HG03575 (cell line): ENCODE results near the gene COL26A1.

Experiments used
- ATAC-seq: cut with Tn5 transposase; IDR thresholded peaks from one replicate; pipeline ENCODE4 v1.9.1; 2021; ENCODE audit not compliant: unreplicated experiment, insufficient number of reproducible peaks, low FRiP score; ENCODE audit errors: extremely low read depth

COL26A1 gene

GRCh38 chr7:101398396-101399289 is 36.0 kb downstream of the COL26A1 start:
- ATAC-seq: no peak

- ATAC-seq: no peak
These were observed 37.1 kb downstream of the COL26A1 start for GRCh38 chr7:101399759-101400158.

DNA sequence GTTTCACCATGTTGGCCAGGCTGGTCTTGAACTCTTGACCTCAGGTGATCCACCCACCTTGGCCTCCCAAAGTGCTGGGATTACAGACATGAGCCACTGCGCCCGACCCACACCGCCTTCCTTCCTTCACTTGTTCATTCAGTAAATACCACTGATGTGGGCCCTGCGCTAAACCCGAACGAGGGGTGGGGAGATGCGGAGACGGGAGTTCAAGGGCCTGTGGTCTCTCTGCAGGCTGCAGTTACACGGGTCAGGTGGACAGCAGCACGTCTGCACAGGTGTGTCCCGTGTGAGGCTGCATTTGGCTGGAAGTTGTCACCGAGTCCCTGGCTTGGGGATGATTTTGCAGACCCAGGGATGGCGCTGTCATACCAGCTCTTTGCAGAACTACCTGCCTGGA is 38.1 kb downstream of the COL26A1 start:
- no peak for ATAC-seq

DNA sequence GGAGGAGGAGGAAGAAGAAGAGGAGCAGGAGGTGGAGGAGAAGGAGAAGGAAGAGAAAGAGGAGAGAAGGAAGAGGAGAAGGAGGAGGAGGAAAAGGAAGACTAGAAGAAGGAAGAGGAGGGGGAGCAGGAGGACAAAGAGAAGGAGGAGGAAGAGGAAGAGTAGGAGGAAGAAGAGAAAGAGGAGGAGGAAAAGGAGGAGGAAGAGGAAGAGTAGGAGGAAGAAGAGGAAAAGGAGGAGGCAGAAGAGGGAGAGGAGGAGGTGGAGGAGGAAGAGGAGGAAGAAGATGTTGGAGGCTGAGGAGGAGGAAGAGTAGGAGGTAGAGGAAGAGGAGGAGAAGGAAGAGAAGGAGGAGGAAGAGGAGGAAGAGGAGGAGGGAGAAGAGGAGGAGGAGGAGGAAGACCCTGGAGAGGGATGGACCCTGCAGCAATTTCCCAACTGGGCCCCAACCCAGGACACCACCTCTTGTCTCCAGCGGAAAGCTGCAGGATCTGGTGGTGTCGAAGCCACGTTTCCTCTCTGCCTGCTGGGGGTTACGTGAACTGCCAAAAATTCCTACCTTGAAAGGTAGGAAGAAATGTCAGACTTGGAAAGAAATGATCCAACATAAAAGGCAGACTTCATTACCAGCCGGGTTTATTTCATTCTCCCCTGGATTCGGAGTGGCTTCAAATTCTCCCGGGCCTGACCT is 38.9 kb downstream of the COL26A1 start:
- ATAC-seq: no peak

DNA sequence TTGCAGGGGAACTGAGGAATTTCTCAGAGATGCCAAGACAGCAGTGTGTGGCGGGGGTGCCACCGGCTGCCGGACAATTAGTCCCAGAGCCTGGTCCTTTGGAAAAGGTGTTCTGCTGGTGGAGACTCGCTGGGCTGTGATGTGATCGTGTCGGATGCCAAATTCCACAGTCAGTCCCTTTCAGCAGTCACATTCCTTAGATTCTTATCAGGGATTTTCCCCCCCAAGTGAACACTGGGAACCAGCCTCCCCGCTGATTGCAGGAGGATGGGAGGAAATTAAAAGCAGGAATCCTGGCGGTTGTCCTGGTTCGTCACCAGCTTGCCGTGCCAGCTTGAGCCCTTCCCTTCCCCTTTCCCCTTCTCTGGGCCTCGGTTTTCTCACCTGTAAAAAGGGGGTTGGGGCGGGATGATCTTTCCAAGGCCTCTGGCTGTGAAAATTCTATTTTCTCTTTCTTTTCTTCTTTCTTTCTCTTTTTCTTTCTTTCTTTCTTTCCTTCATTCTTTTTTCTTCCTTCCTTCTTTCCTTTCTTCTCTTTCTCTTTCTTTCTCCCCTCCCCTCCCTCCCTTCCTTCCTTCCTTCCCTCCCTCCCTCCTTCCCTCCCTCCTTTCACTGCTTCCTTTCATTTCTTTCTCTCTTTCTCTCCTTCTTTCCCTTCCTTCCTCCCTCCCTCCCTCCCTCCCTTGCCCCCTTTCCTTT is 39.6 kb downstream of the COL26A1 start:
- no peak for ATAC-seq

DNA sequence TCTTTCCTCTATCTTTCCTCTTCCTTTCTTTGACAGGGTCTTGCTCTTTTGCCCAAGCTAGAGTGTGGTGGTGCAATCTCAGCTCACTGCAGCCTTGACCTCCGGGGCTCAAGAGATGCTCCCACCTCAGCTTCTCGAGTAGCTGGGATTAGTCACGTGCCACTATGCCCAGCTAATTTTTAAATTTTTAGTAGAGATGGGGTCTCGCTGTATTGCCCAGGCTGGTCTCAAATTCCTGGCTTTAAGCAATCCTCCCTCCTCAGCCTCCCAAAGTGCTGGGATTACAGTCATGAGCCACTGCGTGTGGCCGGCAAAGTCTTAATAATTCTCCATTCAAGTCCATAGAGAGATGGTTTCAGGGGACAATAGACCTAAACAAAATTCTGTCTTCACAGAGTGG is 40.2 kb downstream of the COL26A1 start:
- no peak for ATAC-seq

DNA sequence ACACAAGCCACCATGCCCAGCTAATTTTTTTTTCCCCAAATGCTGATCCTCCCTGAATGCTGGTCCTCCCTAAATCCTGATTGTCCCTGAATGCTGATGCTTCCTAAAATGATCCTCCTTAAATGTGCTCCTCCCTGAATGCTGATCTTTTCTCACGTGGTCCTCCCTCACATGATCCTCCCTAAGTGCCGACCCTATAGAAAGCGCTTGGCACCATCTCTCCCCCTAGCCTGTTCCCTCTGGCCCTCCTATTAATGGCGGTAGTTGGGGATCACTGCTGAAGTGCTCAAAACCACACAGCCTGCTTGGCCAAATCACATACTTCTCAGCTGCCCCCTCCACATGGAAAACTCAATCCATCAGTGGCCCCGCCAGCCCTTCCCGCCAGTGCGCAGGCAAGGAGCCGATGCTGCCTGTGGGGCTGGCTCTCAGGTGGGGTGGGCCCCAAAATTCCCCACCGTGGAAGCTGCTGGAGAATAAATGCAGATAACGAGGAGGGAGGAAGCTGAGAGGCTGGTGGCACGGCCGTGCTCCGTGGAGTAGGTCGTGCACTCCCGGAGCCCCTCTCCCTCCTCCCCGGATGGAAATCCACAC is 42.9 kb downstream of the COL26A1 start:
- no peak for ATAC-seq

GRCh38 chr7:101410743-101411507 is 48.2 kb downstream of the COL26A1 start:
- ATAC-seq: no peak

DNA sequence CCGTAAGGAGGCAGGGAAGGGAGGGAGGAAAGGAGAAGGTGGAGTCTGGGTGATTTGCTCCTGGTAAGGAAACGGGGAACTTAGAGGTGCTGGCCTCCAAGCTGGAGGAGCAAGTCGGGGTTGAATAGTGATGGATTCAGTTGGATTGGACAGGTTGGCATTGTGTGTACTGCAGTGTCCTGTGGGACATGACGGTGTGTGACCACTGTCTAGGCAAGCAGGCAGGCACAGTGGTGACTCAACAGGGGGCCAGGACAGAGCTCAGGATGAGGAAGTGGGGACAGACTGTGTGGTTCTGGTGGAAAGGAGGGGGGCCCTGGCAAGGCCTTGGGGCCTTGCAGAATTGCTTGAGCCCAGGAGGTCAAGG is 48.8 kb downstream of the COL26A1 start:
- ATAC-seq: no peak

GRCh38 chr7:101412976-101413375 is 50.3 kb downstream of the COL26A1 start:
- no peak for ATAC-seq

DNA sequence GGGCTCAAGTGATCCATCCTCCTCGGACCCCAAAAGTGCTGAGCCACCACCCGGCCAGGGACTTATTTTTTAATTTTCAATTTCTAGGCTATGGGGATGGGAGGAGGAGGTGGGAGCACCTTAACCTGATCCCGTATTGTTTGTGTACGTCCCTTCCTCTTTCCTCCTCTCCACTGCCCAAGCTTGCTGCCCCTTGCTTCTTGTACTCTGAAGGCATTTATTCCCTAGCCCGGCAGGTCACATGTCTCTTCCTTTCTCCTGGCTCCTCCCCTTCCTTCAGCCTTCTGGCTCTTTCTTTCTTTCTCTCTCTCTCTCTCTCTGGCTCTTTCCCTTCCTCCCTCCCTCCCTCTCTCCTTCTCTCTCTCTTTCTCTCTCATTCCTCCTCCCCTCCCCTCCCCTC is 56.0 kb downstream of the COL26A1 start:
- ATAC-seq: no peak

GRCh38 chr7:101419831-101420230 is 57.2 kb downstream of the COL26A1 start:
- ATAC-seq: no peak

GRCh38 chr7:101420436-101420835 is 57.8 kb downstream of the COL26A1 start:
- ATAC-seq: no peak

- no peak for ATAC-seq
These were observed 59.9 kb downstream of the COL26A1 start for GRCh38 chr7:101422356-101423195.

DNA sequence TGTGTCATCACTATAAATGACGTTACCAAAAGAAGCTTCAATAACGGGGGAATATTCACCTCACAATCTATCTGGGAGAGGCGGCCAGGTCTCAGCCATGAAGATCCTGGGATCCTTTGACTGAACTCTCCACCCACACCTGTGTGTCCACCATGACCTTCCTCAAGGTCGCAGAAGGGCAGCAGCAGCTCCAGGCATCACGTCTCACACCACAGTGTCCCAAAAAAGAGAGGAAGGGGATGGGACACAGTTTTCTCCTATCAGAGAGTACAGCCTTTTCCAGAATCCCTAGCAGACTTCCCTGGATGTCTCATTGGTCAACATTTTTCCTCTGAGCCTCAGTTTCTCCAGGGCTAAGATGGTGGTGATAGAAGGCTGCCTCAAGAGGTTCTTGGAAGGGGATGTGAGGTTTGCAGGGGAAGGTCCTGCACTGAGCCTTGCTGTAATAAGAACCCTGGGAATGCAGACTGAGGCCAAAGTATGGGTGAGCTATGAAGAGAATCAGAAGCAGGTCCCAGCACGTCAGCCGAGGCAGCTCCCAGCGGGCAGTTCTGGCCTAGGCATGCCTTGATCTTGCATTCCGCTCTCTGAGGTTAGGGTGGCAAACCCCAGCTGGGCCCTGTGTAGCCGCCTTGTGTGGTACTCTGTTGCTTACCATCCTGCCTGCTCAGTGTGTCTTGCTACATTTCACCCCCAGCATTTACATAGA is 63.8 kb downstream of the COL26A1 start:
- ATAC-seq: no peak

GRCh38 chr7:101428093-101428866 is 65.6 kb downstream of the COL26A1 start:
- ATAC-seq: no peak

- ATAC-seq: no peak
These were observed 69.6 kb downstream of the COL26A1 start for GRCh38 chr7:101432316-101432715.
